Measurements from ENCODE around the gene PEX1. TPM values are rescaled to one million over a fixed set of nuclear protein-coding genes. Genes with fewer than 3 reads are reported as not detected.

The PEX1 gene
- total and polyA plus RNA-seq, 9 of the 15 experiments (the other 6 are each of a cell fraction or from before 2014, with no cell fraction given) = 9.4 to 32.2 (median 19.9) TPM

GRCh38 chr7:92446869-92447344, 81.4 kb downstream of the PEX1 start (continued):
- TF ChIP-seq ZFP36 (IDR thresholded peaks at IDR 0.05; ENCODE audit: low read depth, low read length, partially characterized antibody) (no peak), ATF1 (CRISPR knock-in tag; IDR thresholded peaks at IDR 0.05) (no peak), ATF1 (tag; IDR thresholded peaks at IDR 0.05) (no peak), E2F3 (CRISPR knock-in tag; IDR thresholded peaks at IDR 0.05) (no peak), RREB1 (CRISPR knock-in tag; IDR thresholded peaks at IDR 0.05) (no peak), ELK3 (CRISPR knock-in tag; IDR thresholded peaks at IDR 0.05) (no peak), ETV5 (CRISPR knock-in tag; IDR thresholded peaks at IDR 0.05; ENCODE audit: low read depth) (no peak), FOXJ2 (tag; IDR thresholded peaks at IDR 0.05) (0 out of 2 replicates have a peak, but pooled peaks have one; percentile 37), MIER1 (IDR thresholded peaks at IDR 0.05; ENCODE audit: low read depth) (no peak), ARID2 (IDR thresholded peaks at IDR 0.05) (no peak), NFE2L1 (tag; IDR thresholded peaks at IDR 0.05; ENCODE audit: borderline replicate concordance, low read depth) (no peak), ASH1L (IDR thresholded peaks at IDR 0.05; ENCODE audit: borderline replicate concordance, low read depth, partially characterized antibody) (peak; percentile 14), ZZZ3 (IDR thresholded peaks at IDR 0.05) (0 out of 2 replicates have a peak, but pooled peaks have one; percentile 23), ZNF785 (CRISPR knock-in tag; IDR thresholded peaks at IDR 0.05) (no peak), MBD1 (CRISPR knock-in tag; IDR thresholded peaks at IDR 0.05) (0 out of 2 replicates have a peak, but pooled peaks have one; percentile 42), TBP (optimal IDR thresholded peaks at IDR 0.05; ENCODE audit: low read depth, low read length) (no peak), ZNF146 (CRISPR knock-in tag; IDR thresholded peaks at IDR 0.05; ENCODE audit: unreplicated experiment) (peak; percentile 4), CHAMP1 (IDR thresholded peaks at IDR 0.05) (peak; percentile 57; the same call in 1 of the 2 replicates), KLF16 (IDR thresholded peaks at IDR 0.05) (peak; percentile 49; the same call in 1 of the 2 replicates)

All from K562 (cell line).